Nephron progenitor cell (in vitro differentiated cells): Measurements from ENCODE around the gene F2RL2.

ENCODE experiments used
- DNase-seq: peaks from one replicate; pipeline ENCODE4 v3.0.0; 2021
- H3K27ac Mint-ChIP-seq: 2 replicates; pipeline ENCODE4 v1.8.0; 2021; ENCODE audit warnings: mild to moderate bottlenecking, moderate library complexity, mixed read lengths
- H3K27me3 Mint-ChIP-seq: 2 replicates; pipeline ENCODE4 v1.8.0; 2021; ENCODE audit warnings: mild to moderate bottlenecking, low read depth, mixed read lengths; ENCODE audit not compliant: poor library complexity
- H3K36me3 Mint-ChIP-seq: 2 replicates; pipeline ENCODE4 v1.8.0; 2021; ENCODE audit warnings: low read depth, mixed read lengths
- H3K4me1 Mint-ChIP-seq: 2 replicates; pipeline ENCODE4 v1.8.0; 2021; ENCODE audit warnings: mixed read lengths
- H3K4me3 Mint-ChIP-seq: 2 replicates; pipeline ENCODE4 v1.8.0; 2021; ENCODE audit warnings: mild to moderate bottlenecking, moderate library complexity, mixed read lengths
- H3K9me3 Mint-ChIP-seq: 2 replicates; pipeline ENCODE4 v1.8.0; 2021; ENCODE audit warnings: mild to moderate bottlenecking, moderate library complexity, mixed read lengths
- CTCF ChIP-seq: fragments of 200-600 bp; sonication (generic); IDR thresholded peaks from 2 replicates; pipeline ENCODE4 v1.5.0; 2021; ENCODE audit warnings: antibody characterized with exemption

The F2RL2 gene

GRCh38 chr5:76576450-76576849, 46.8 kb downstream of the F2RL2 start:
- Mint-ChIP-seq H3K27ac (no peak overlapping the region), H3K9me3 (no peaks in the 10 kb centered on the region), H3K4me3 (no peak overlapping the region), H3K4me1 (no peaks in the 10 kb centered on the region), H3K27me3 (no peaks in the 10 kb centered on the region), H3K36me3 (peaks cover 4% of the 10 kb centered on the region)
- DNase-seq = no peak
- TF ChIP-seq CTCF = no peak

GRCh38 chr5:76571559-76571958, 51.6 kb downstream of the F2RL2 start:
- no peak for TF ChIP-seq CTCF
- Mint-ChIP-seq H3K4me1 (no peaks in the 10 kb centered on the region), H3K27me3 (peaks cover 1% of the 10 kb centered on the region), H3K27ac (no peak overlapping the region), H3K9me3 (no peaks in the 10 kb centered on the region), H3K4me3 (no peak overlapping the region), H3K36me3 (peaks cover 11% of the 10 kb centered on the region)
- no peak for DNase-seq

GRCh38 chr5:76570153-76570552, 53.0 kb downstream of the F2RL2 start:
- DNase-seq = no peak
- peaks cover 3% of the 10 kb centered on the region for H3K27me3 Mint-ChIP-seq
- H3K36me3 Mint-ChIP-seq = peaks cover 19% of the 10 kb centered on the region
- no peak overlapping the region for H3K4me3 Mint-ChIP-seq
- H3K4me1 Mint-ChIP-seq = no peaks in the 10 kb centered on the region
- no peaks in the 10 kb centered on the region for H3K9me3 Mint-ChIP-seq
- H3K27ac Mint-ChIP-seq = no peak overlapping the region
- no peak for TF ChIP-seq CTCF
